Measurements from ENCODE around the gene MBNL1. TPM values are rescaled to one million over a fixed set of nuclear protein-coding genes. Genes with fewer than 3 reads are reported as not detected.

Gene MBNL1
- polyA plus RNA-seq, 1 donor (not counting 4 experiments of a cell fraction or from before 2014, with no cell fraction given), result 58.3 TPM

- no peak overlapping the region for H2AFZ ChIP-seq (ENCODE audit: control insufficient read depth, low read length)
- no peaks in the 10 kb centered on the region for H3K9me1 ChIP-seq (ENCODE audit: control insufficient read depth, extremely low read depth, insufficient read depth, low read length)
- no peaks in the 10 kb centered on the region for H3K9me3 ChIP-seq (ENCODE audit: control insufficient read depth, low read depth, low read length)
- no peak overlapping the region for H3K4me3 ChIP-seq (ENCODE audit: control insufficient read depth in 2 of 3, extremely low read depth in 1 of 3, insufficient read depth in 2 of 3, low read depth in 1 of 3, low read length in 3 of 3)
- no peaks in the 10 kb centered on the region for H4K20me1 ChIP-seq (ENCODE audit: control insufficient read depth, extremely low read depth, insufficient read depth, low read length)
- peaks cover 2 to 16% of the 10 kb centered on the region in 2 experiments for H3K36me3 ChIP-seq (ENCODE audit: control insufficient read depth in 2 of 2, extremely low read depth in 1 of 2, insufficient read depth in 2 of 2, low read length in 2 of 2)
- H3K4me1 ChIP-seq (ENCODE audit: control insufficient read depth, extremely low read depth, insufficient read depth, low read length), result peaks cover 6% of the 10 kb centered on the region
- no peak overlapping the region for H3K9ac ChIP-seq (ENCODE audit: control insufficient read depth, extremely low read depth, insufficient read depth, low read length)
- DNase-seq (ENCODE audit: low read depth, low spot score) (no peak), FAIRE-seq (no peak)
- TF ChIP-seq EZH2 (IDR thresholded peaks at IDR 0.05; ENCODE audit: low read length) (no peak), CTCF (optimal IDR thresholded peaks at IDR 0.05 in 1 of 3, IDR thresholded peaks at IDR 0.05 in 1 of 3, conservative IDR thresholded peaks at IDR 0.05 in 1 of 3; ENCODE audit: extremely low read depth in 1 of 3, insufficient read depth in 2 of 3, low read length in 3 of 3) (no peak)
- dilution Hi-C loops (cut with MboI; ENCODE audit: extremely low pct_ligation_motif_present, low sequenced_read_pairs), result no loop called here
- H3K79me2 ChIP-seq (ENCODE audit: control insufficient read depth, insufficient read depth, low read length), result peaks cover 24% of the 10 kb centered on the region
- H3K27ac ChIP-seq (ENCODE audit: control insufficient read depth, insufficient read depth, low read length), result no peak overlapping the region
- H3K4me2 ChIP-seq (ENCODE audit: control insufficient read depth, extremely low read depth, insufficient read depth, low read depth, low read length), result no peak overlapping the region
- no peaks in the 10 kb centered on the region for H3K27me3 ChIP-seq (ENCODE audit: control insufficient read depth, extremely low read depth, insufficient read depth, low read length)
These were observed 176.5 kb downstream of the MBNL1 start for GRCh38 chr3:152445212-152445611.

GRCh38 chr3:152446495-152446894 is 177.8 kb downstream of the MBNL1 start:
- DNase-seq (ENCODE audit: low read depth, low spot score) (no peak), FAIRE-seq (no peak)
- Histone ChIP-seq H2AFZ (ENCODE audit: control insufficient read depth, low read length) (no peak overlapping the region), H3K27me3 (ENCODE audit: control insufficient read depth, extremely low read depth, insufficient read depth, low read length) (no peaks in the 10 kb centered on the region), H3K79me2 (ENCODE audit: control insufficient read depth, insufficient read depth, low read length) (peaks cover 15% of the 10 kb centered on the region), H3K4me3 (ENCODE audit: control insufficient read depth in 2 of 3, extremely low read depth in 1 of 3, insufficient read depth in 2 of 3, low read depth in 1 of 3, low read length in 3 of 3) (no peak overlapping the region), H3K4me2 (ENCODE audit: control insufficient read depth, extremely low read depth, insufficient read depth, low read depth, low read length) (no peak overlapping the region), H3K9me3 (ENCODE audit: control insufficient read depth, low read depth, low read length) (no peaks in the 10 kb centered on the region), H3K4me1 (ENCODE audit: control insufficient read depth, extremely low read depth, insufficient read depth, low read length) (peaks cover 6% of the 10 kb centered on the region), H3K9ac (ENCODE audit: control insufficient read depth, extremely low read depth, insufficient read depth, low read length) (no peak overlapping the region), H4K20me1 (ENCODE audit: control insufficient read depth, extremely low read depth, insufficient read depth, low read length) (no peaks in the 10 kb centered on the region), H3K27ac (ENCODE audit: control insufficient read depth, insufficient read depth, low read length) (no peak overlapping the region), H3K36me3 (ENCODE audit: control insufficient read depth in 2 of 2, extremely low read depth in 1 of 2, insufficient read depth in 2 of 2, low read length in 2 of 2) (peaks cover 2 to 19% of the 10 kb centered on the region in 2 experiments), H3K9me1 (ENCODE audit: control insufficient read depth, extremely low read depth, insufficient read depth, low read length) (no peaks in the 10 kb centered on the region)
- TF ChIP-seq EZH2 (IDR thresholded peaks at IDR 0.05; ENCODE audit: low read length) (no peak), CTCF (optimal IDR thresholded peaks at IDR 0.05 in 1 of 3, IDR thresholded peaks at IDR 0.05 in 1 of 3, conservative IDR thresholded peaks at IDR 0.05 in 1 of 3; ENCODE audit: extremely low read depth in 1 of 3, insufficient read depth in 2 of 3, low read length in 3 of 3) (no peak)
- dilution Hi-C loops (cut with MboI; ENCODE audit: extremely low pct_ligation_motif_present, low sequenced_read_pairs), result no loop called here
